HG02623 (cell line): ENCODE measurements around the gene HBQ1.
"Not testable (repeated sequence)": the region's sequence is repeated elsewhere in the genome, so short reads cannot be mapped to it uniquely, and the experiment has no call there.

ENCODE experiments used
- ATAC-seq: cut with Tn5 transposase; IDR thresholded peaks from one replicate; pipeline ENCODE4 v1.9.1; 2021; ENCODE audit warnings: moderate library complexity; ENCODE audit not compliant: unreplicated experiment

Gene HBQ1

GRCh38 chr16:180101-180675 lies at the start of gene HBQ1:
Gene HBQ1 (plus strand): TSS chr16:180459. CDS start chr16:180487, 28 bp downstream.
- ATAC-seq = no peak

- ATAC-seq = no peak
Observed at GRCh38 chr16:130533-131173, 49.6 kb upstream of the HBQ1 start.

- ATAC-seq = no peak
Observed at GRCh38 chr16:132120-132519, 48.1 kb upstream of the HBQ1 start.

- ATAC-seq = no peak
Observed at GRCh38 chr16:133716-134115, 46.5 kb upstream of the HBQ1 start.

GRCh38 chr16:138049-138417 lies 42.2 kb upstream of the HBQ1 start:
- ATAC-seq = no peak

- no peak for ATAC-seq
Observed at GRCh38 chr16:140175-140857, 39.9 kb upstream of the HBQ1 start.

- no peak for ATAC-seq
Observed at GRCh38 chr16:142405-142967, 37.8 kb upstream of the HBQ1 start.

- ATAC-seq = no peak
Observed at GRCh38 chr16:143047-143446, 37.2 kb upstream of the HBQ1 start.

- no peak for ATAC-seq
Observed at GRCh38 chr16:143456-143855, 36.8 kb upstream of the HBQ1 start.

- ATAC-seq = no peak
Observed at GRCh38 chr16:144797-145252, 35.4 kb upstream of the HBQ1 start.

GRCh38 chr16:146646-147045 lies 33.6 kb upstream of the HBQ1 start:
- ATAC-seq = no peak

- ATAC-seq = no peak
Observed at GRCh38 chr16:149024-149660, 31.1 kb upstream of the HBQ1 start.

- no peak for ATAC-seq
Observed at GRCh38 chr16:152141-153128, 27.8 kb upstream of the HBQ1 start, which contains the start of gene HBZ. Gene HBZ (plus strand): TSS chr16:152644. CDS start chr16:152910, 266 bp downstream.

GRCh38 chr16:153129-153521 lies 27.1 kb upstream of the HBQ1 start:
- ATAC-seq = not testable (repeated sequence)

- ATAC-seq = not testable (repeated sequence)
Observed at GRCh38 chr16:153550-154216, 26.6 kb upstream of the HBQ1 start.

GRCh38 chr16:154217-155030 lies 25.8 kb upstream of the HBQ1 start:
- no peak for ATAC-seq

- no peak for ATAC-seq
Observed at GRCh38 chr16:155031-155398, 25.2 kb upstream of the HBQ1 start.

GRCh38 chr16:159136-159849 lies 21.0 kb upstream of the HBQ1 start:
- ATAC-seq = no peak
